Calu3 (cell line): ENCODE results near the gene LIMS1. TPM values are rescaled to one million over a fixed set of nuclear protein-coding genes. Genes with fewer than 3 reads are reported as not detected.

Experiments used
- BruUV-seq: library from RNA; stranded (reverse); fragments of 400-500 nt; replicated peaks from 2 replicates; lab custom pipeline; 2021; lab: Mats Ljungman, UMichigan
- CTCF ChIA-PET: fragments of 300-600 bp; sonication (Branson Sonifier 250); formaldehyde crosslinking; loops from one replicate; lab custom pipeline; 2022; ENCODE audit warnings: antibody characterized with exemption; lab: Charles Lee
- DNase-seq: peaks from one replicate; pipeline ENCODE4 v3.0.0; 2022
- H3K27ac Mint-ChIP-seq: one replicate; pipeline ENCODE4 v1.8.0; 2022; ENCODE audit warnings: mixed read lengths; ENCODE audit not compliant: unreplicated experiment
- H3K27me3 Mint-ChIP-seq: one replicate; pipeline ENCODE4 v1.8.0; 2022; ENCODE audit warnings: mixed read lengths; ENCODE audit not compliant: unreplicated experiment
- H3K36me3 Mint-ChIP-seq: one replicate; pipeline ENCODE4 v1.8.0; 2022; ENCODE audit warnings: mild to moderate bottlenecking, moderate library complexity, mixed read lengths; ENCODE audit not compliant: insufficient read depth, unreplicated experiment
- H3K4me1 Mint-ChIP-seq: one replicate; pipeline ENCODE4 v1.8.0; 2022; ENCODE audit warnings: mild to moderate bottlenecking, low read depth, mixed read lengths; ENCODE audit not compliant: unreplicated experiment
- H3K4me3 Mint-ChIP-seq: one replicate; pipeline ENCODE4 v1.8.0; 2022; ENCODE audit warnings: mild to moderate bottlenecking, low read depth, moderate library complexity, mixed read lengths; ENCODE audit not compliant: unreplicated experiment
- H3K9me3 Mint-ChIP-seq: one replicate; pipeline ENCODE4 v1.8.0; 2022; ENCODE audit warnings: low read depth, mixed read lengths; ENCODE audit not compliant: unreplicated experiment
- intact Hi-C: fragments of 100-400 bp; cut with micrococcal nuclease; formaldehyde crosslinking; loops from one replicate; pipeline ENCODE4 v1.10.0; 2022; ENCODE audit not compliant: unreplicated experiment
- total RNA-seq: library from RNA; stranded (reverse); gene quantifications from 2 replicates; pipeline ENCODE4 v1.2.3, GENCODE V29; 2022
- TF ChIP-seq, protein P1 (sequence below): fragments of 200-600 bp; IDR thresholded peaks from one replicate; pipeline ENCODE4 v1.8.0; 2022; ENCODE audit warnings: antibody characterized with exemption; ENCODE audit not compliant: unreplicated experiment

LIMS1 gene
- total RNA-seq, 1 experiment from 2014 or later: 51.5 TPM

GRCh38 chr2:108531674-108532055 is 2.6 kb upstream of the LIMS1 start:
- Mint-ChIP-seq H3K27me3 (no peaks in the 10 kb centered on the region), H3K4me3 (peak overlapping the region; percentile 73), H3K36me3 (peaks cover 26% of the 10 kb centered on the region), H3K4me1 (peaks cover 16% of the 10 kb centered on the region), H3K9me3 (no peaks in the 10 kb centered on the region), H3K27ac (peak overlapping the region; percentile 71)
- DNase-seq: no peak
- intact Hi-C loops: no loop called here
- BruUV-seq: no TSS peak
- CTCF ChIA-PET: no interaction called here
- TF ChIP-seq, protein P1, sequence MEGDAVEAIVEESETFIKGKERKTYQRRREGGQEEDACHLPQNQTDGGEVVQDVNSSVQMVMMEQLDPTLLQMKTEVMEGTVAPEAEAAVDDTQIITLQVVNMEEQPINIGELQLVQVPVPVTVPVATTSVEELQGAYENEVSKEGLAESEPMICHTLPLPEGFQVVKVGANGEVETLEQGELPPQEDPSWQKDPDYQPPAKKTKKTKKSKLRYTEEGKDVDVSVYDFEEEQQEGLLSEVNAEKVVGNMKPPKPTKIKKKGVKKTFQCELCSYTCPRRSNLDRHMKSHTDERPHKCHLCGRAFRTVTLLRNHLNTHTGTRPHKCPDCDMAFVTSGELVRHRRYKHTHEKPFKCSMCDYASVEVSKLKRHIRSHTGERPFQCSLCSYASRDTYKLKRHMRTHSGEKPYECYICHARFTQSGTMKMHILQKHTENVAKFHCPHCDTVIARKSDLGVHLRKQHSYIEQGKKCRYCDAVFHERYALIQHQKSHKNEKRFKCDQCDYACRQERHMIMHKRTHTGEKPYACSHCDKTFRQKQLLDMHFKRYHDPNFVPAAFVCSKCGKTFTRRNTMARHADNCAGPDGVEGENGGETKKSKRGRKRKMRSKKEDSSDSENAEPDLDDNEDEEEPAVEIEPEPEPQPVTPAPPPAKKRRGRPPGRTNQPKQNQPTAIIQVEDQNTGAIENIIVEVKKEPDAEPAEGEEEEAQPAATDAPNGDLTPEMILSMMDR: no peak

GRCh38 chr2:108534584-108535356 is 500 bp downstream of the LIMS1 start:
- H3K9me3 Mint-ChIP-seq: no peaks in the 10 kb centered on the region
- CTCF ChIA-PET: interaction anchor here (1.3 kb wide), 1 partner anchor 59 kb away, joined by 5 read pairs; no protein-coding TSS in a partner anchor
- intact Hi-C loops: loop anchor here (5.0 kb wide), 1 partner anchor 48 kb away; no protein-coding TSS in a partner anchor

DNA sequence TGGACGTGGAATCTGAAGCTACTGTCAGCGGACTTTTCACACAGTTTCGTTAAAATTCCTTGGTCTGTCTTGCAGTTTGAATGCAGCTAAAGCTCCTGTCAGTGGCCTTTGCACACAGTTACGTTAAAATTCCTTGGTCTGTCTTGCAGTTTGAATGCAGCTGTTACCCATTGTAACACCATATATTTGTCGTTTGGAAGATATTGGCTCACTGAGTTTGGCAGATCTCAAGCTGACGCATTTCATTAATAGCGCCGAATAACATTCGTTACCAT is 1.0 kb downstream of the LIMS1 start:
- TF ChIP-seq, protein P1: no peak
- no TSS peak for BruUV-seq
- H3K27ac Mint-ChIP-seq: peak overlapping the region; percentile 85
- H3K36me3 Mint-ChIP-seq: peaks cover 26% of the 10 kb centered on the region
- no peaks in the 10 kb centered on the region for H3K27me3 Mint-ChIP-seq
- peaks cover 35% of the 10 kb centered on the region for H3K4me1 Mint-ChIP-seq
- CTCF ChIA-PET: no interaction called here
- peak overlapping the region; percentile 87 for H3K4me3 Mint-ChIP-seq
- no peaks in the 10 kb centered on the region for H3K9me3 Mint-ChIP-seq
- intact Hi-C loops: loop anchor here (5.0 kb wide), 1 partner anchor 47 kb away; no protein-coding TSS in a partner anchor
- no peak for DNase-seq

More at GRCh38 chr2:108534584-108535356, 500 bp downstream of the LIMS1 start:
- BruUV-seq: no TSS peak
- H3K27me3 Mint-ChIP-seq: no peaks in the 10 kb centered on the region
- peaks cover 26% of the 10 kb centered on the region for H3K36me3 Mint-ChIP-seq
- H3K27ac Mint-ChIP-seq: peak overlapping the region; percentile 85
- peaks cover 35% of the 10 kb centered on the region for H3K4me1 Mint-ChIP-seq
- TF ChIP-seq, protein P1: no peak
- peak overlapping the region; percentile 87 for H3K4me3 Mint-ChIP-seq
- peak; percentile 28 for DNase-seq

GRCh38 chr2:108536133-108536780 is 2.0 kb downstream of the LIMS1 start:
- no peaks in the 10 kb centered on the region for H3K27me3 Mint-ChIP-seq
- H3K36me3 Mint-ChIP-seq: peaks cover 26% of the 10 kb centered on the region
- peak overlapping the region; percentile 87 for H3K4me3 Mint-ChIP-seq
- H3K9me3 Mint-ChIP-seq: no peaks in the 10 kb centered on the region
- TF ChIP-seq, protein P1: no peak
- CTCF ChIA-PET: no interaction called here
- intact Hi-C loops: loop anchor here (5.0 kb wide), 1 partner anchor 46 kb away; no protein-coding TSS in a partner anchor
- peaks cover 35% of the 10 kb centered on the region for H3K4me1 Mint-ChIP-seq
- no TSS peak for BruUV-seq
- no peak for DNase-seq
- no peak overlapping the region for H3K27ac Mint-ChIP-seq
